ENCODE measurements around the gene LCE1E. TPM values are rescaled to one million over a fixed set of nuclear protein-coding genes. Genes with fewer than 3 reads are reported as not detected.

LCE1E gene
- total RNA-seq, 2 donors from 2014 or later: not detected

Other genes starting within 250 kb of the LCE1E start
- not detected for gene LCE3E, start 219.5 kb upstream of the LCE1E start, total RNA-seq
- not detected for gene LCE3D, start 205.7 kb upstream of the LCE1E start, total RNA-seq
- not detected for gene LCE3C, start 186.0 kb upstream of the LCE1E start, total RNA-seq
- not detected for gene LCE3B, start 172.4 kb upstream of the LCE1E start, total RNA-seq
- not detected for gene LCE3A, start 163.2 kb upstream of the LCE1E start, total RNA-seq
- gene LCE2D, start 122.9 kb upstream of the LCE1E start, total RNA-seq: not detected
- not detected for gene LCE2C, start 111.0 kb upstream of the LCE1E start, total RNA-seq
- gene LCE2B, start 100.1 kb upstream of the LCE1E start, total RNA-seq: not detected
- not detected for gene LCE2A, start 87.9 kb upstream of the LCE1E start, total RNA-seq
- gene LCE4A, start 78.1 kb upstream of the LCE1E start, total RNA-seq: not detected
- gene KPRP, start 28.2 kb upstream of the LCE1E start, total RNA-seq: not detected
- gene LCE1F, start 11.1 kb upstream of the LCE1E start, total RNA-seq: not detected
- gene LCE1D, start 10.5 kb downstream of the LCE1E start, total RNA-seq: not detected
- gene LCE1C, start 20.4 kb downstream of the LCE1E start, total RNA-seq: not detected
- gene LCE1B, start 25.7 kb downstream of the LCE1E start, total RNA-seq: not detected
- not detected for gene LCE1A, start 41.2 kb downstream of the LCE1E start, total RNA-seq
- not detected for gene LCE6A, start 56.6 kb downstream of the LCE1E start, total RNA-seq
- gene LCE7A, start 73.7 kb downstream of the LCE1E start, total RNA-seq: not detected
- gene SMCP, start 92.1 kb downstream of the LCE1E start, total RNA-seq: not detected
- not detected for gene IVL, start 122.3 kb downstream of the LCE1E start, total RNA-seq
- gene SPRR5, start 160.9 kb downstream of the LCE1E start, total RNA-seq: not detected
- not detected for gene SPRR4, start 184.4 kb downstream of the LCE1E start, total RNA-seq
- gene SPRR1A, start 197.8 kb downstream of the LCE1E start, total RNA-seq: not detected
- gene SPRR3, start 215.5 kb downstream of the LCE1E start, total RNA-seq: not detected
- gene SPRR1B, start 244.9 kb downstream of the LCE1E start, total RNA-seq: not detected

All from activated naive CD4-positive, alpha-beta T cell treated with anti-CD3 and anti-CD28 coated beads, Interleukin-2, amount 50 U/mL, for 72 hours (primary cell).